Activated T-helper 1 cell treated with Interleukin-2 at 50 U/mL for 16 hours (primary cell): ENCODE results near the gene RPS10.

Experiments used
- DNase-seq: peaks from one replicate; pipeline ENCODE4 v3.0.0-alpha.2; 2020; ENCODE audit warnings: low read depth

The RPS10 gene

DNA sequence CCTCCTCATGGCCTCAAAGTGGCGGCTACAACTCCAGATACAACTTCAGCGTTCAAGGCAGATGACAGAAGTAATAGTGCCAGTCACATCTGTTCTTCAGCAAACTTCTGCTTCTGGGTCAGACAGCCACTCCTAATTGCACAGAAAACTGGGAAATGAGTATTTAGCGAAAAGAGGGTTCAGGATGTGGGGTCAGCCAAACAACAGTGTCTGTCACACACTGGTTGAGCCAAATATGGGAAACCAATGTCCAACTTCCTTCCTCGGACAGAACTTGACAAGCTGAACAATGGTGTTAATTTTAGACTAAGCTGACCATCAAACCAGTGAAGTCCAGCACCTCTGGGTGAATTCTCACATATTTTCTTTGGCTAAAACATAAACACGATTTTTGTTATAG, 55.5 kb downstream of the RPS10 start:
- DNase-seq = no peak

DNA sequence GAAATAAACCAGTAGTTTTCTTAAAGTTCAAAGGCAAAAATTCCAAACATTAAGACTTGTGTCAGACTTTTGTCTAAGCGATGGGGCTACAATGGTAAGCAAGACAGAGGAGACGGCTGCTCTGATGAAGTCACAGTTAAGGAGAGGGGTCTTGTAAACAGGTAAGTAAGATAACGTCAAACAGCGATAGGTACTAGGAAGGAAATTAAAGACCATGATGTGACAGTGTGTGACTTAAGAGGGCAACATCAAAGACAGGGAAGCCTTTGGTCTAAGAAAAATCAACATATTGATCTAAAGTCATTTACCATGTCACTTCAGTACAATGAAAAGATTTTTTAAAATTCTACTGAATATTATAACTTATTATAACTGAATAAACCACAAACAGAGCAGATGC, 56.5 kb downstream of the RPS10 start:
- DNase-seq = no peak
